Vagina (tissue), 2 donors: ENCODE measurements around the gene KIF5A. TPM values are rescaled to one million over a fixed set of nuclear protein-coding genes. Genes with fewer than 3 reads are reported as not detected.

ENCODE experiments used
- DNase-seq, 2 donors: peaks; one replicate each; pipeline ENCODE4 v3.0.0-alpha.2; 2017; ENCODE audit errors: extremely low spot score in 2 of 2
- H3K27ac ChIP-seq: fragments of 200-600 bp; sonication (generic); one replicate; pipeline ENCODE4 v1.5.1; 2019
- H3K27me3 ChIP-seq: fragments of 200-600 bp; sonication (generic); one replicate; pipeline ENCODE4 v1.5.1; 2019
- H3K36me3 ChIP-seq, 2 donors: fragments of 200-600 bp; sonication (generic); one replicate each; pipeline ENCODE4 v1.5.1; 2017 to 2019
- H3K4me1 ChIP-seq: fragments of 200-600 bp; sonication (generic); one replicate; pipeline ENCODE4 v1.5.1; 2019
- H3K4me3 ChIP-seq, 2 donors: fragments of 200-600 bp; sonication (generic); 1 replicate in 1 of 2; 2 replicates in 1 of 2; pipeline ENCODE4 v1.5.1; 2016 to 2019
- H3K9me3 ChIP-seq: fragments of 200-600 bp; sonication (generic); one replicate; pipeline ENCODE4 v1.5.1; 2019
- CTCF ChIP-seq, 3 experiments: fragments of 450-650 bp in 2 of 3; fragments of 200-600 bp in 1 of 3; sonication (generic) in 1 of 3; IDR thresholded peaks; one replicate each; pipeline ENCODE4 v1.5.1; 2017 to 2019; ENCODE audit warnings: antibody characterized with exemption in 3 of 3, mild to moderate bottlenecking in 2 of 3, moderate library complexity in 2 of 3
- POLR2A ChIP-seq, 2 donors: fragments of 450-650 bp; IDR thresholded peaks; one replicate each; pipeline ENCODE4 v1.6.1; 2017; ENCODE audit warnings: antibody characterized with exemption in 2 of 2, mild to moderate bottlenecking in 2 of 2, moderate library complexity in 2 of 2
- POLR2AphosphoS5 ChIP-seq, 2 donors: sonication (generic); formaldehyde crosslinking; IDR thresholded peaks; one replicate each; pipeline ENCODE4 v1.9.0; 2017; ENCODE audit warnings: antibody characterized with exemption in 2 of 2, mild to moderate bottlenecking in 2 of 2, low read depth in 1 of 2; ENCODE audit not compliant: insufficient read depth in 1 of 2
- intact Hi-C: fragments of 100-400 bp; cut with DNase I; formaldehyde crosslinking; loops from one replicate; pipeline ENCODE4 v1.15.1; 2023
- total RNA-seq: library from RNA; depleted of rRNA; stranded (reverse); fragments of >200 nt; gene quantifications from one replicate; pipeline ENCODE4 v1.2.3, GENCODE V29; 2016

KIF5A gene
- total RNA-seq, 1 donor from 2014 or later = 4.4 TPM

- intact Hi-C loops = no loop called here
- TF ChIP-seq CTCF (IDR thresholded peaks at IDR 0.05) (no peak), POLR2AphosphoS5 (IDR thresholded peaks at IDR 0.05; ENCODE audit: insufficient read depth in 1 of 2, low read depth in 1 of 2) (no peak), POLR2A (IDR thresholded peaks at IDR 0.05) (no peak)
- Histone ChIP-seq H3K9me3 (no peaks in the 10 kb centered on the region), H3K4me1 (peaks cover 30% of the 10 kb centered on the region), H3K36me3 (peaks cover 3 to 91% of the 10 kb centered on the region in 2 donors), H3K27ac (no peak overlapping the region), H3K4me3 (no peak overlapping the region), H3K27me3 (no peaks in the 10 kb centered on the region)
- DNase-seq = no peak
These were observed 20.9 kb upstream of the KIF5A start for GRCh38 chr12:57528831-57529555.

GRCh38 chr12:57529831-57530230, 20.0 kb upstream of the KIF5A start:
- intact Hi-C loops = no loop called here
- Histone ChIP-seq H3K9me3 (no peaks in the 10 kb centered on the region), H3K27me3 (no peaks in the 10 kb centered on the region), H3K27ac (no peak overlapping the region), H3K4me3 (no peak overlapping the region), H3K36me3 (peaks cover 3 to 91% of the 10 kb centered on the region in 2 donors), H3K4me1 (peaks cover 22% of the 10 kb centered on the region)
- no peak for DNase-seq
- TF ChIP-seq POLR2AphosphoS5 (IDR thresholded peaks at IDR 0.05; ENCODE audit: insufficient read depth in 1 of 2, low read depth in 1 of 2) (no peak), POLR2A (IDR thresholded peaks at IDR 0.05) (no peak), CTCF (IDR thresholded peaks at IDR 0.05) (no peak)

GRCh38 chr12:57530396-57531142, 19.3 kb upstream of the KIF5A start:
- intact Hi-C loops = no loop called here
- Histone ChIP-seq H3K9me3 (no peaks in the 10 kb centered on the region), H3K4me1 (peaks cover 17% of the 10 kb centered on the region), H3K4me3 (no peak overlapping the region), H3K27ac (no peak overlapping the region), H3K27me3 (no peaks in the 10 kb centered on the region), H3K36me3 (peaks cover 3 to 97% of the 10 kb centered on the region in 2 donors)
- TF ChIP-seq POLR2A (IDR thresholded peaks at IDR 0.05) = no peak
- no peak for DNase-seq

- Histone ChIP-seq H3K27me3 (no peaks in the 10 kb centered on the region), H3K4me1 (peaks cover 8% of the 10 kb centered on the region), H3K36me3 (peaks cover 3 to 85% of the 10 kb centered on the region in 2 donors), H3K4me3 (no peak overlapping the region), H3K27ac (no peak overlapping the region), H3K9me3 (no peaks in the 10 kb centered on the region)
- no peak for TF ChIP-seq POLR2A (IDR thresholded peaks at IDR 0.05)
- no peak for TF ChIP-seq POLR2AphosphoS5 (IDR thresholded peaks at IDR 0.05; ENCODE audit: insufficient read depth in 1 of 2, low read depth in 1 of 2)
- TF ChIP-seq CTCF (IDR thresholded peaks at IDR 0.05) = no peak
- intact Hi-C loops = no loop called here
- no peak for DNase-seq
These were observed 18.0 kb upstream of the KIF5A start for GRCh38 chr12:57531836-57532235.

- TF ChIP-seq CTCF (IDR thresholded peaks at IDR 0.05) (no peak), POLR2AphosphoS5 (IDR thresholded peaks at IDR 0.05; ENCODE audit: insufficient read depth in 1 of 2, low read depth in 1 of 2) (no peak), POLR2A (IDR thresholded peaks at IDR 0.05) (no peak)
- Histone ChIP-seq H3K36me3 (peaks cover 3 to 79% of the 10 kb centered on the region in 2 donors), H3K4me3 (no peak overlapping the region), H3K9me3 (no peaks in the 10 kb centered on the region), H3K27me3 (no peaks in the 10 kb centered on the region), H3K27ac (no peak overlapping the region), H3K4me1 (peaks cover 8% of the 10 kb centered on the region)
- intact Hi-C loops = no loop called here
- no peak for DNase-seq
These were observed 16.7 kb upstream of the KIF5A start for GRCh38 chr12:57533108-57533507.
